Erythroblast (primary cell): ENCODE data around the gene PEX1.

Experiments
- DNase-seq, 2 experiments: peaks; one replicate each; lab custom pipeline; 2025; lab: John Stamatoyannopoulos, UW
- GATA1 ChIP-seq: IDR thresholded peaks from 2 replicates; pipeline ENCODE4 v1.6.1; 2011; ENCODE audit warnings: low read depth, mild to moderate bottlenecking, control low read depth, low read length, moderate library complexity
- POLR2A ChIP-seq: IDR thresholded peaks from 2 replicates; pipeline ENCODE4 v1.6.1; 2011; ENCODE audit warnings: mild to moderate bottlenecking, low read length

Gene PEX1

GRCh38 chr7:92527300-92528187 lies 776 bp downstream of the PEX1 start:
- TF ChIP-seq POLR2A (peak; percentile 43), GATA1 (no peak)
- DNase-seq, result peak; percentile 77 to 81

- TF ChIP-seq GATA1 (no peak), POLR2A (no peak)
- no peak for DNase-seq
Measured at GRCh38 chr7:92523110-92523509, 5.2 kb downstream of the PEX1 start.

- TF ChIP-seq POLR2A (no peak), GATA1 (no peak)
- DNase-seq, result no peak
Measured at GRCh38 chr7:92520024-92520423, 8.3 kb downstream of the PEX1 start.

- TF ChIP-seq POLR2A (no peak), GATA1 (no peak)
- DNase-seq, result no peak
Measured at GRCh38 chr7:92517631-92518030, 10.7 kb downstream of the PEX1 start.

- TF ChIP-seq GATA1, result no peak
- no peak for TF ChIP-seq POLR2A
- DNase-seq, result no peak
Measured at GRCh38 chr7:92513167-92513902, 15.0 kb downstream of the PEX1 start.

- TF ChIP-seq POLR2A (no peak), GATA1 (no peak)
- no peak for DNase-seq
Measured at GRCh38 chr7:92508946-92509345, 19.4 kb downstream of the PEX1 start.

GRCh38 chr7:92506363-92506762 lies 22.0 kb downstream of the PEX1 start:
- no peak for TF ChIP-seq POLR2A
- no peak for TF ChIP-seq GATA1
- no peak for DNase-seq

GRCh38 chr7:92504563-92504962 lies 23.8 kb downstream of the PEX1 start:
- TF ChIP-seq GATA1, result no peak
- no peak for TF ChIP-seq POLR2A
- DNase-seq, result no peak

- DNase-seq, result no peak
- TF ChIP-seq POLR2A (no peak), GATA1 (no peak)
Measured at GRCh38 chr7:92503767-92504166, 24.6 kb downstream of the PEX1 start.

- TF ChIP-seq GATA1, result no peak
- no peak for TF ChIP-seq POLR2A
Measured at GRCh38 chr7:92498557-92498956, 29.8 kb downstream of the PEX1 start.

GRCh38 chr7:92496876-92497275 lies 31.4 kb downstream of the PEX1 start:
- no peak for DNase-seq
- TF ChIP-seq GATA1, result no peak
- no peak for TF ChIP-seq POLR2A

More at GRCh38 chr7:92498557-92498956, 29.8 kb downstream of the PEX1 start:
- no peak for DNase-seq

- no peak for TF ChIP-seq GATA1
- no peak for TF ChIP-seq POLR2A
- no peak for DNase-seq
Measured at GRCh38 chr7:92489634-92490033, 38.7 kb downstream of the PEX1 start.

- no peak for TF ChIP-seq POLR2A
- TF ChIP-seq GATA1, result no peak
- DNase-seq, result no peak
Measured at GRCh38 chr7:92487804-92488203, 40.5 kb downstream of the PEX1 start.

- peak in 1 of 2 experiments; percentile 7 for DNase-seq
- TF ChIP-seq GATA1, result no peak
- no peak for TF ChIP-seq POLR2A
Measured at GRCh38 chr7:92485974-92486373, 42.3 kb downstream of the PEX1 start.
